ENCODE results near the gene SLC2A9.

SLC2A9 gene

GRCh38 chr4:10023050-10023419 lies 1.7 kb upstream of the SLC2A9 start:
- Histone ChIP-seq H3K79me2 (ENCODE audit: low read length) (no peaks in the 10 kb centered on the region), H3K4me3 (ENCODE audit: low read length) (peak overlapping the region; percentile 38; the same call in 1 of the 2 replicates), H4K20me1 (ENCODE audit: insufficient read depth, low read length) (no peaks in the 10 kb centered on the region), H3K9me3 (ENCODE audit: insufficient read depth, low read length) (no peaks in the 10 kb centered on the region), H3K36me3 (replicated peaks; ENCODE audit: low read depth, low read length) (no peaks in the 10 kb centered on the region), H3K4me2 (ENCODE audit: low read length) (peak overlapping the region; percentile 77), H2AFZ (ENCODE audit: low read depth, low read length) (no peak overlapping the region), H3K27ac (ENCODE audit: low read length) (peak overlapping the region; percentile 62), H3K4me1 (ENCODE audit: low read length) (peaks cover 47% of the 10 kb centered on the region), H3K27me3 (ENCODE audit: low read depth, low read length) (peaks cover 11% of the 10 kb centered on the region; the same call in 1 of the 2 replicates), H3K9ac (ENCODE audit: low read length) (peak overlapping the region; percentile 30; the same call in 1 of the 2 replicates)
- no peak for TF ChIP-seq EZH2phosphoT487 (IDR thresholded peaks at IDR 0.05; ENCODE audit: low read depth)
- no peak for TF ChIP-seq CTCF (IDR thresholded peaks at IDR 0.05; ENCODE audit: low read depth, low read length)

- Histone ChIP-seq H3K9ac (ENCODE audit: low read length) (peak overlapping the region; percentile 9; the same call in 1 of the 2 replicates), H3K4me1 (ENCODE audit: low read length) (peaks cover 47% of the 10 kb centered on the region), H2AFZ (ENCODE audit: low read depth, low read length) (no peak overlapping the region), H3K4me2 (ENCODE audit: low read length) (peak overlapping the region; percentile 77), H4K20me1 (ENCODE audit: insufficient read depth, low read length) (no peaks in the 10 kb centered on the region), H3K9me3 (ENCODE audit: insufficient read depth, low read length) (no peaks in the 10 kb centered on the region), H3K36me3 (replicated peaks; ENCODE audit: low read depth, low read length) (no peaks in the 10 kb centered on the region), H3K4me3 (ENCODE audit: low read length) (peak overlapping the region; percentile 38; the same call in 1 of the 2 replicates), H3K27ac (ENCODE audit: low read length) (no peak overlapping the region), H3K27me3 (ENCODE audit: low read depth, low read length) (peaks cover 11% of the 10 kb centered on the region; the same call in 1 of the 2 replicates), H3K79me2 (ENCODE audit: low read length) (no peaks in the 10 kb centered on the region)
- TF ChIP-seq EZH2phosphoT487 (IDR thresholded peaks at IDR 0.05; ENCODE audit: low read depth) (no peak), CTCF (IDR thresholded peaks at IDR 0.05; ENCODE audit: low read depth, low read length) (no peak)
Observed at GRCh38 chr4:10022346-10023049, 1.2 kb upstream of the SLC2A9 start.

- no peaks in the 10 kb centered on the region for H3K9me3 ChIP-seq (ENCODE audit: insufficient read depth, low read length)
- H3K79me2 ChIP-seq (ENCODE audit: low read length): no peaks in the 10 kb centered on the region
- H3K9ac ChIP-seq (ENCODE audit: low read length): no peak overlapping the region
- H3K27me3 ChIP-seq (ENCODE audit: low read depth, low read length): peaks cover 11% of the 10 kb centered on the region; the same call in 1 of the 2 replicates
- no peak overlapping the region for H3K4me2 ChIP-seq (ENCODE audit: low read length)
- no peak for TF ChIP-seq CTCF (IDR thresholded peaks at IDR 0.05; ENCODE audit: low read depth, low read length)
- TF ChIP-seq EZH2phosphoT487 (IDR thresholded peaks at IDR 0.05; ENCODE audit: low read depth): no peak
- H3K4me1 ChIP-seq (ENCODE audit: low read length): peaks cover 47% of the 10 kb centered on the region
- H2AFZ ChIP-seq (ENCODE audit: low read depth, low read length): peak overlapping the region; percentile 20; the same call in 1 of the 2 replicates
- no peak overlapping the region for H3K4me3 ChIP-seq (ENCODE audit: low read length)
- H4K20me1 ChIP-seq (ENCODE audit: insufficient read depth, low read length): no peaks in the 10 kb centered on the region
- no peaks in the 10 kb centered on the region for H3K36me3 ChIP-seq (replicated peaks; ENCODE audit: low read depth, low read length)
- H3K27ac ChIP-seq (ENCODE audit: low read length): no peak overlapping the region
Observed at GRCh38 chr4:10021653-10022023, 341 bp upstream of the SLC2A9 start.

GRCh38 chr4:10020106-10020505 lies 1.2 kb downstream of the SLC2A9 start:
- no peak overlapping the region for H3K27ac ChIP-seq (ENCODE audit: low read length)
- H3K4me3 ChIP-seq (ENCODE audit: low read length): no peak overlapping the region
- H3K9me3 ChIP-seq (ENCODE audit: insufficient read depth, low read length): no peaks in the 10 kb centered on the region
- H3K36me3 ChIP-seq (replicated peaks; ENCODE audit: low read depth, low read length): no peaks in the 10 kb centered on the region
- TF ChIP-seq EZH2phosphoT487 (IDR thresholded peaks at IDR 0.05; ENCODE audit: low read depth) (no peak), CTCF (IDR thresholded peaks at IDR 0.05; ENCODE audit: low read depth, low read length) (no peak)
- no peak overlapping the region for H2AFZ ChIP-seq (ENCODE audit: low read depth, low read length)
- peaks cover 47% of the 10 kb centered on the region for H3K4me1 ChIP-seq (ENCODE audit: low read length)
- no peaks in the 10 kb centered on the region for H4K20me1 ChIP-seq (ENCODE audit: insufficient read depth, low read length)
- peaks cover 8% of the 10 kb centered on the region; the same call in 1 of the 2 replicates for H3K27me3 ChIP-seq (ENCODE audit: low read depth, low read length)
- peak overlapping the region; percentile 95; the same call in 1 of the 2 replicates for H3K4me2 ChIP-seq (ENCODE audit: low read length)
- H3K79me2 ChIP-seq (ENCODE audit: low read length): no peaks in the 10 kb centered on the region
- H3K9ac ChIP-seq (ENCODE audit: low read length): no peak overlapping the region

Data from OCI-LY3 (cell line).